ENCODE results near the gene MRM2.

MRM2 gene

GRCh38 chr7:2247141-2247995, 5.4 kb upstream of the MRM2 start:
- no peak for DNase-seq (ENCODE audit: low spot score)

DNA sequence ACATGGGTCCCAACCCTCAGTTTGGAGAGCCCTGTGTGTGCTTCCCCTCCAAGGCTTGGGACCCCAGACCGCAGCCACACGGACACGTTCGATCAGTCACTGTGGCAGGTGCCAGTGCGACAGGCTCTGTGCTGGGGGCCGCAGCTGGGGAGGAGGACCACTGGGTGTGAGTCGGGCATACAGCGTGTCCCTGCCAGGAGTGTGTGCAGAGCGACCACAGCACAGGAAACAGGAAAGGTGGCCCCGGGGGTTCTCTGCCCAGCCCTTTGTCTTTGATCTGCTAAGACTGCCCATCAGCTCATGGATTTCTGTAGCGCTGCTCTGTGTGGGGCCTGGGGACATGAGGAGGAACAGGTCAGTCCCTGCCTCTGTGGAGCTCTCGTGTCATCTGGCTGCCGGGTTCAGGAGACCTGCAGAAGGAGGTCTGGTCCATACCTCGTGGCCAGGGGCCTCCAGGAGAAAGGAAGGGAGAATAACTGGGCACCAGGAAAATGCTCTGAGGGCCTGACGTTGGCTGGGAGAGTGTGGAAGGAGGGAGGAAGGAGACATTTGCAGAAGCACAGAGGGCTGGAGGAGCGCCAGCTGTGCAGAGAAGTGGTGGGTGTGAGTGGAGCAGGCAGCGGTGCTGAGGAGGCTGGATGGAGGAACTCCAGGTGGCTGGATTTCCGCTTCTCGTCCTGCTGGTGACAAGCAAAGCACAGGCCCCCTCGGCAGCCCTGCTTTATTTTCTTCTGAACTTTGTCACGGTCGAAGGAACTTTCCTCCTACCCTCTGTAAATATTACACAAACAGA, 4.1 kb upstream of the MRM2 start:
- no peak for DNase-seq (ENCODE audit: low spot score)

DNA sequence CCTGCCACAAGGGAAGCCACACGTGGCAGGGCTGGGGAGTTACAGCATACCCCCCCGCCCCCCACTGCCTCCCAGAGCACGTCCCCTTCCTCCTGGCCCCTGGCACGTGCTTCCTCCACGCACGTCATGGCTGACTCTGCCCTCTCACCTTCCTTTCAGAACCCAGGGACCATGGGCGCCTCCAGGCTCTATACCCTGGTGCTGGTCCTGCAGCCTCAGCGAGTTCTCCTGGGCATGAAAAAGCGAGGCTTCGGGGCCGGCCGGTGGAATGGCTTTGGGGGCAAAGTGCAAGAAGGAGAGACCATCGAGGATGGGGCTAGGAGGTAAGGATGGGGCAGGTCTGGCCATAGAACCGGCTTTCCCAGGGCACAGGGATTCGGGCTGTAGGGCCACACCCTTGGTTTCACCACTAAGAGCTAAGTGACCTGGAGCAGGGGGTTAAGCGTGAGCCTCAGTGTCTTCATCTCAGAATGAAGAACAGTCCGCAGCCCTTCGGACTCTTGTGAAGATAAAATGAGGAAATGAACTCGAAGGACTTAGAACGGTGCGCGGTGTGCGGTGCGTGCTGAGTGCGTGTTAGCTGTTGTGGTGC, 2.5 kb upstream of the MRM2 start:
- no peak for DNase-seq (ENCODE audit: low spot score)

DNA sequence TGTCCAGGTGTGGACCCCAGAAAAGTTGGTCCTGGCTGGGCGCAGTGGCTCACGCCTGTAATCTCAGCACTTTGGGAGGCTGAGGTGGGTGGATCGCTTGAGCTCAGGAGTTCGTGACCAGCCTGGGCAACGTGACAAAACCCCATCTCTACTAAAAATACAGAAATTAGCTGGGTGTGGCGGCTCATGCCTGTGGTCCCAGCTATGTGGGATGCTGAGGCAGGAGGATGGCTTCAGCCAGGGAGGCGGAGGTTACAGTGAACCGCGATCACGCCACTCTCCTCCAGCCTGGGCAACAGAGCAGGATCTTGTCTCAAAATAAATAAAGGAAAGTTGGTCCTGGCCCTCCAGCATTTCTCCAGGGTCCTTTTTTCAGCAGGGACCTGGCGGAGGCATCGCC, 1.5 kb upstream of the MRM2 start:
- DNase-seq (ENCODE audit: low spot score): no peak

- DNase-seq (ENCODE audit: low spot score): no peak
Observed at GRCh38 chr7:2242541-2243429, 780 bp upstream of the MRM2 start.

GRCh38 chr7:2239242-2239641, 2.8 kb downstream of the MRM2 start:
- DNase-seq (ENCODE audit: low spot score): no peak

DNA sequence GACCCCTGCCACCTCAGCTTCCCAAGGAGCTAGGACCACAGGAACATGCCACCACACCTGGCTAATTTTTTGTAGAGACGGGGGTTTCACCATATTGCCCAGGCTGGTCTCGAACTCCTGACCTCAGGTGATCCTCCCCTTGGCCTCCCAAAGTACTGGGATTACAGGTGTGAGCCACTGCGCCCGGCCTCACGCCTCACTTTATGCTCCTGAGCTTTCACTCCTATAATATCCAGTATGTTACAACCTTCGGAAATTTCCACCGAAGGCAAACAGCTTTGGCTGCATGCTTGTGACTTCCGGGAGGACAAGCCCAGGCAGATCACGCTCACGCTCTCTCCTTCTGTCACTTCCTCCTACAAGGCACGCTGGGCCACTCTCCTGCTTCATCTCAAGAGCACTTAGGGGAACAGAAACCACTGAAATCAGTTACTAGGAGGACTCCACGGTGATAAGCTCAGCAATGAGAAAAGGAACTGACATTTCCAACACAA, 4.8 kb downstream of the MRM2 start:
- peak; percentile 37 for DNase-seq (ENCODE audit: low spot score)

GRCh38 chr7:2233926-2234325, 8.1 kb downstream of the MRM2 start:
- DNase-seq (ENCODE audit: low spot score): no peak

DNA sequence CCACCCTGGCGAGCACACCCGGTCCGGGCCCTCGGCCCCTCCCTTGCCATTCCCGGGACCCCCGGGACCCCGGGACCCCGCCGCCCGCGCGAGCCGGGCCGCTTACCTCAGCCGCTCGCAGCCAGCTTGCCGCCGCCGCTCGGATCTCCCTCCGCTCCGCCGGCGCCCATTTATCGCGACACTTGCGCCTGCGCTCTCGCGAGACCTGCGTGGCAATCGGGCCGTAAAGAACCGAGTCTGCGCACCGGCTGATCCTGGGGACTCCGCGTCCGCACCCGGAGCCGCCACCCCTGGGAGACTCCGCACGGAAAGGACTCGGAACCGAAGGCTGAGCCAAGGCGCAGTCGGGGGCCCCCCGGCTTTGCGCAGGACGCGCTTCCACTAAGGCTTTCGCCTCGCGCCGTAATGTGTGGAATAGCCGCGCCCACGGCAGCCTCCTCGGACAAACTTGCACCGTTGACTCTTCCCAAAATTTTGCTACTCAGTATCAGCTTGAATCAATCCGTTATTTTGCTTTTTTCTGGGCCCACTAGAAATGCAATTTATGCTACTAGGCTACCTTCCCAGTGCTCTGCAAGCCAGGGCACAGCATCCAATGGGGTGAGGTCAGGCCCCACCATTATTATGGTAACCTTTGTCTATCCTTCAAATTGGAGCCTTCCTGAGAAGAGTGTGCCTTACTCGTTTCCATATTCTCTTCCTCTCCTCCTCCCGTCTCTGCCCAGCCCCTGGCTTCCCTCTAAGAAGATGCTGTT, 9.1 kb downstream of the MRM2 start, which contains the start of gene MAD1L1:
MAD1L1 (minus strand) TSS at position 180 of the 755 bp plus-strand sequence. CDS start 2,812 bp downstream, outside the sequence.
- DNase-seq (ENCODE audit: low spot score): peak; percentile 85

DNA sequence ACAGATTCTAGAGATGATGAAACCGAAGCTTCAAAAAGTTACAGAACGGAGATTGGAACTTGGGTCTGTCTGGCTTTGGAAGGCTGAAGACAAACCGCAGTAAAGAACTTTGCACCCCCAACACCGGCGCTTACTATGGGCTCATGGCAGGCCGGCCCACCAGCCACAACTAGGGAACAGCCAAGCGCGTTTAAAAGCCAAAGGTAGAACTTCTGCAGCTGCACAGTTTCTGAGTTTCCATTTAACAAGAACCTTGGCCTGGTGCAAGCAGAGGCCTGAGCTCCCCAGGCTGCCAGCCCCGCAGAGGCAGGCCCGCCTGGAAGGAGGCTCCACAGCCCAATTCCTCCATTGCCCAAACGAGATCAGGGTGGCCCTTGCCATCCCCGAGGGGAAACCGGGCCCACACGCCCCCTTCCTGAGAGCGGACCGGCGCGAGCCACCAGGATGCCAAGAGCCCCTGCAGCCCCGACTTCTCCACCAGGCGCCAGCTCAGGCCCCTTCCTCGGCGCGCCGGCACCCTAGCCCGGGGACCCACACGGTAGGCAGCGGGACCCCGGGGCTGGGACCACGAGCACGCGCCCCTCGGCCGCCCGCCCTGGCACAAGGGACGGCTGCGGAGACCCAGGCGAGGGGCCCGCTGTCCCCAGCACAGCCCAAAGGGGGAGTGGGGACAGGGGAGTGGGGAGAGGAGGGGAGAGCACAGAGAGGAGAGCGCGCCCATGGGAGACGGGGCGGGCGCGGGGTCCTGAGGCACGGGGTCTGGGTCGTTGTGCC, 9.8 kb downstream of the MRM2 start:
- DNase-seq (ENCODE audit: low spot score): no peak

- DNase-seq (ENCODE audit: low spot score): no peak
Observed at GRCh38 chr7:2230882-2231281, 11.1 kb downstream of the MRM2 start.

- no peak for DNase-seq (ENCODE audit: low spot score)
Observed at GRCh38 chr7:2230226-2230625, 11.8 kb downstream of the MRM2 start.

DNA sequence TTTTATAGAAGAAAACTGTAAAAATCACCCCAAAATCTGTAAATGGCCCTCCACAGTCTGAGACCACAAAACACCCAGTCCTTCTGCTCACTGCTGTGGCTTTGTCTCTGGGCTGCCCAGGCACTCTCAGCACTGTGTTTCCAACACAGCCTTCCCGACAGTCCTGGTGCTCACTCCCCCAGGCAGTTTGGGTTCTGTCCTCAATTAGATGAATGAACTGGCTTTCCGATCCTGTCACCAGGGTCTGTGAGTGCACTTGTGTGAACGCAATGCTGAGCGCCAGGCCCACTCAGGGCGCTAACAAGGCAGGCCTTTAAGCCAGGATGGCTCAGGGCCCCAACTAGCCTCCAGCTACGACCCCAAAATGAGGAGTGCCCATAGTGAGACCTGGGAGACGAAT, 12.5 kb downstream of the MRM2 start:
- DNase-seq (ENCODE audit: low spot score): no peak

GRCh38 chr7:2228921-2229320, 13.1 kb downstream of the MRM2 start:
- DNase-seq (ENCODE audit: low spot score): no peak

DNA sequence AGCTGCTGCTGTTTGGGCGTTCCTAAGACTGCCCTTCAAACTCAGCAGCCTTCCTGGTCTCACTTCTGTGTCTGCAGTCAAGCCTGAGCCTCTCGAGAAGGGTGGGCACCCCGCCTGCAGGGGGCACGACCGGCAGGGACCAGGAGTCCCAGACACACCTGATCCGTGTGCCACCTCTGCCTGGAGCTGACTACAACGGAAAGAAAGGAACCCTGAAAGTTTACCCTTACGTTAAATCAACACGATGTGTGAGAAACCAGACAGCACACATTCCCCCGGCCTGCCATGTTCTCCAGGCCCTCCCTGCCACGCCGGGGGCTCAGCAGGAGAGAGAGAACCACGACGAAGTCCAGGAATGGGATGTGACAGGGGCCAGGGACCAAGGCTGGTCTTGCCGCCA, 14.3 kb downstream of the MRM2 start:
- no peak for DNase-seq (ENCODE audit: low spot score)

DNA sequence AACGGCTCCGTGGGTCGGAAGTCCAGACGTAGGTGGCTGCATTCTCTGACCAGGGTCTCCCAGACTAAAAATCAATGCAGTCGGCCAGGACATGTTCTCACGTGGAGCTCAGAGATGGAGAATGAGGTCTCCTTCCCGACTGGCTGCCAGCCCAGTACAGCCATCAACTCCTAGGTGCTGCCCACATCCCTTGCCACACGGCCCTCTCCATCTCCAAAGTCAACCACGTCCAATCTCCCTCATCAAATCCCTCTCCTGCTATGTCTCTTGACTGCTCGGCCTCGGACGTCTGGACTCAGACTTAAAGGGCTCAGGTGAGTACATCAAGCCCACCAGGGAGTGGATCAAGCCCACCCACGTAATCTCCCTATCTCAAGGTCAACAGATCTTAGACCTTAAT, 16.2 kb downstream of the MRM2 start:
- DNase-seq (ENCODE audit: low spot score): no peak

DNA sequence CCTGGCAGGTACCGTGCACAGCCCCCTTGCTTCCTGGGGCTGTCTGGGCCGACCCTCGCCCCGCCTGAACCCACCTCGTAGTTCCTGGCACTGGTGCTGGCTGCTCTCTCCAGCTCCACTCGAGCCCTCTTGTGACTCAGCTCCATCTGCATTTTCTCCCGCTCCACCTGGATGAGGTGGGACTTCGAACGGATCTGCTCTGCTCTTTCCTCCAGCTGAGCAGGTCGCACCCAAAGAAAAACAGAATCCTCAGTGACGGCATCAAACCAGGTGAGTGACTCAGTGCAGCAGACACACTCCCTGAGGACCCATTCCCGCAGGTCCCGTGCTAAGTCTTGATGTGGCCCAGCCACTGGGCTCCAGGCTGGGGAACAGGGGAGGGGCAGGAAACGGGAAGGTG, 16.7 kb downstream of the MRM2 start:
- DNase-seq (ENCODE audit: low spot score): no peak

GRCh38 chr7:2224934-2225333, 17.1 kb downstream of the MRM2 start:
- DNase-seq (ENCODE audit: low spot score): no peak

DNA sequence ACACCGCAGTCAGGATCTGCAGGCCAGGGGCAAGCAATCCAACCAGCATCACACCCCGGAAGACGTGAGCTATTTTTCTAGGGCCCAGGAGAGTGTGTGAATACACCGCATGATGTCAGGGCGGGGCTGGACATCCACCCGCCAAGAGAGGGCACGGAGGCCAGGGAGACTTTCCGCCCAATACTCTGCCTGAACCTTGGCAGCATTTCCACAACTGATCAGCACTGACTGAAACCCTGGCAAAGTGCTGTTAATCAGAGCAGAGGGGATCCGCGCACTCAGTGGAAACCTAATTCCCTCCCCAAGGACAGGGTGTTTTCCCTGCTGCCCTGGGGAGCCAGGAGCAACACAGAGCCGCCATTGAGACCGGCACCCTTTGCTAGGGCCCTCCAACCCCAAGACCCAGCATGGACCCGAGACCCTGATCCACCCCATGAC, 17.5 kb downstream of the MRM2 start:
- no peak for DNase-seq (ENCODE audit: low spot score)

GRCh38 chr7:2223321-2223720, 18.7 kb downstream of the MRM2 start:
- no peak for DNase-seq (ENCODE audit: low spot score)

Measured in putamen (tissue), 1 donor.